ENCODE measurements around the gene YWHAE.

Gene YWHAE

GRCh38 chr17:1301546-1301945 is 98.5 kb downstream of the YWHAE start:
- Histone ChIP-seq H3K9ac (ENCODE audit: low read length) (no peak overlapping the region), H3K27ac (ENCODE audit: low read depth, low read length, poor library complexity, severe bottlenecking) (no peak overlapping the region), H3K9me3 (ENCODE audit: low read length) (no peaks in the 10 kb centered on the region), H3K27me3 (ENCODE audit: insufficient read depth, low read length) (peaks cover 9% of the 10 kb centered on the region; the same call in 1 of the 2 replicates), H3K79me2 (ENCODE audit: insufficient read depth, low read length) (no peaks in the 10 kb centered on the region), H3K4me2 (ENCODE audit: low read length) (no peak overlapping the region), H3K4me1 (ENCODE audit: insufficient read depth, low read length, severe bottlenecking) (no peaks in the 10 kb centered on the region), H2AFZ (ENCODE audit: low read length) (no peak overlapping the region), H3F3A (ENCODE audit: insufficient read depth, low read length) (no peaks in the 10 kb centered on the region), H3K36me3 (ENCODE audit: insufficient read depth, low read length) (no peaks in the 10 kb centered on the region), H3K9me2 (ENCODE audit: low read depth, low read length) (no peaks in the 10 kb centered on the region), H4K20me1 (ENCODE audit: insufficient read depth, low read length) (no peaks in the 10 kb centered on the region), H3K4me3 (ENCODE audit: low read depth, low read length, poor library complexity, severe bottlenecking) (no peak overlapping the region)
- TF ChIP-seq CTCF (IDR thresholded peaks at IDR 0.05; ENCODE audit: low read length) (no peak), EZH2 (IDR thresholded peaks at IDR 0.05; ENCODE audit: borderline replicate concordance, low read length) (no peak)

- H2AFZ ChIP-seq (ENCODE audit: low read length) = no peak overlapping the region
- TF ChIP-seq CTCF (IDR thresholded peaks at IDR 0.05; ENCODE audit: low read length) (no peak), EZH2 (IDR thresholded peaks at IDR 0.05; ENCODE audit: borderline replicate concordance, low read length) (no peak)
- peaks cover 9% of the 10 kb centered on the region; the same call in 1 of the 2 replicates for H3K27me3 ChIP-seq (ENCODE audit: insufficient read depth, low read length)
- no peaks in the 10 kb centered on the region for H3F3A ChIP-seq (ENCODE audit: insufficient read depth, low read length)
- H3K36me3 ChIP-seq (ENCODE audit: insufficient read depth, low read length) = no peaks in the 10 kb centered on the region
- H3K4me2 ChIP-seq (ENCODE audit: low read length) = no peak overlapping the region
- no peaks in the 10 kb centered on the region for H4K20me1 ChIP-seq (ENCODE audit: insufficient read depth, low read length)
- H3K4me1 ChIP-seq (ENCODE audit: insufficient read depth, low read length, severe bottlenecking) = no peaks in the 10 kb centered on the region
- no peaks in the 10 kb centered on the region for H3K9me3 ChIP-seq (ENCODE audit: low read length)
- no peaks in the 10 kb centered on the region for H3K79me2 ChIP-seq (ENCODE audit: insufficient read depth, low read length)
- no peak overlapping the region for H3K27ac ChIP-seq (ENCODE audit: low read depth, low read length, poor library complexity, severe bottlenecking)
- H3K4me3 ChIP-seq (ENCODE audit: low read depth, low read length, poor library complexity, severe bottlenecking) = no peak overlapping the region
- H3K9ac ChIP-seq (ENCODE audit: low read length) = no peak overlapping the region
- H3K9me2 ChIP-seq (ENCODE audit: low read depth, low read length) = no peaks in the 10 kb centered on the region
Observed at GRCh38 chr17:1300371-1300905, 99.6 kb downstream of the YWHAE start.

- Histone ChIP-seq H3K9me2 (ENCODE audit: low read depth, low read length) (no peaks in the 10 kb centered on the region), H4K20me1 (ENCODE audit: insufficient read depth, low read length) (no peaks in the 10 kb centered on the region), H3K4me1 (ENCODE audit: insufficient read depth, low read length, severe bottlenecking) (no peaks in the 10 kb centered on the region), H3K27ac (ENCODE audit: low read depth, low read length, poor library complexity, severe bottlenecking) (no peak overlapping the region), H3K36me3 (ENCODE audit: insufficient read depth, low read length) (no peaks in the 10 kb centered on the region), H3F3A (ENCODE audit: insufficient read depth, low read length) (no peaks in the 10 kb centered on the region), H3K27me3 (ENCODE audit: insufficient read depth, low read length) (peaks cover 9% of the 10 kb centered on the region; the same call in 1 of the 2 replicates), H3K4me3 (ENCODE audit: low read depth, low read length, poor library complexity, severe bottlenecking) (no peak overlapping the region), H3K9me3 (ENCODE audit: low read length) (no peaks in the 10 kb centered on the region), H2AFZ (ENCODE audit: low read length) (no peak overlapping the region), H3K79me2 (ENCODE audit: insufficient read depth, low read length) (no peaks in the 10 kb centered on the region), H3K9ac (ENCODE audit: low read length) (no peak overlapping the region), H3K4me2 (ENCODE audit: low read length) (no peak overlapping the region)
- TF ChIP-seq EZH2 (IDR thresholded peaks at IDR 0.05; ENCODE audit: borderline replicate concordance, low read length) = no peak
- no peak for TF ChIP-seq CTCF (IDR thresholded peaks at IDR 0.05; ENCODE audit: low read length)
Observed at GRCh38 chr17:1299552-1300370, 100.3 kb downstream of the YWHAE start.

Measured in OCI-LY1 (cell line).